ENCODE measurements around the gene ANK2.

ANK2 gene

DNA sequence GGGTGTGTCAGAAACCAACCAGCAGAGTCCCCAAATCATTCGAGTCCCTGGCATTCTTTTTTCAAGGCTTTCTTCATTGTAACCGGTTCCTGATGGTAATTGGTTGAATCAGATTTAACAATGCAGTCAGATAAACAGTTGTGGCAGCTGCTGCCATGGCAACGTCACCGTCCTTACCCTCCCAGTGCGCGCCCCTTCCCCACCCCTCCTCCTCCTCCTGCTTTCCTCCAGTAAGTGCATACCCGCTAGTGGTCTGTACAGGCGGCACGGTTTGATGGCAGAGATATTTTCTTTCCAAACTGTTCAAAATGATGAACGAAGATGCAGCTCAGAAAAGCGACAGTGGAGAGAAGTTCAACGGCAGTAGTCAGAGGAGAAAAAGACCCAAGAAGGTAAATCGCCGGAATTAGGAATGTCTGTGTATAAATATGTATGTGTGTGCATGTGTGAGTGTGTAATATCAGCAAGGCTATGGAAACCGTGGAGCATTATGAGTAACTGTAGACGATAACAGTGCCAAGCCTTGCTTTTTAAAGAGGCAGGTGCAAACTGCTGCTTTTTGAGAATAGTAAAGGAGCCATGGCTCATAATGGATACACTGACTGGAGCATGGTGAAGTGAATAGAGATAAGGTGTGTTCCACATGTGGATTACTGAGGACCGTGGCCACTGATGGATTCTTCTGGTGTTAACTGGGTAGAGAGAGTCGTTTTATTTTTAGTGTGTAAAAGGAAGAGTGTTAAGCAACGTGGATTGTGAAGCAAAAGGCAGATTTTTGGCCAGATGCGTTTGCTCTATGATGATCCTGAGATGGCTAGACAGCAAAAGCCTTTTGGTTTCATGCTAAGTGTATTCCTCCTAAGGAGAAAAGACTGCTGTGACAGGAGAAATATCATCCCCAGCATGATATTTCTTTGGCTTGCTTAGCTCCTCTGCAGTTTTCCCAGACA, at the start of gene ANK2:
Gene ANK2, plus strand, starts transcription at position 233 of the 950 bp plus-strand sequence. Its CDS starts 76 bp downstream, at position 309.
- no peak for DNase-seq (ENCODE audit: low read depth)

DNA sequence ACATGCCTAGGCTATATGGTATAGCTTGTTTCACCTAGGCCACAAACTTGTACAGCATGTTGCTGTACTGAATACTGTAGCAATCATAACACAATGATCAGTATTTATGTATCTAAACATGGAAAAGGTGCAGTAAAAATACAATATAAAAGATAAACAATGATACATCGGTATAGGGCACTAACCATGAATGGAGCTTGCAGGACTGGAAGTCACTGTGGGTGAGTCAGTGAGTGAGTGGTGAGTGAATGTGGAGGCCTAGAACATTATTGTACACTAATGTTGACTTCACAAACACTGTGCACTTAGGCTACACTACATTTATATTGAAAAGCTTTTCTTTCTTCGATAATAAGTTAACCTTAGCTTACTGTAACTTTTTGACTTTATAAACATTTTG, 45.6 kb upstream of the ANK2 start:
- no peak for DNase-seq (ENCODE audit: low read depth)

DNA sequence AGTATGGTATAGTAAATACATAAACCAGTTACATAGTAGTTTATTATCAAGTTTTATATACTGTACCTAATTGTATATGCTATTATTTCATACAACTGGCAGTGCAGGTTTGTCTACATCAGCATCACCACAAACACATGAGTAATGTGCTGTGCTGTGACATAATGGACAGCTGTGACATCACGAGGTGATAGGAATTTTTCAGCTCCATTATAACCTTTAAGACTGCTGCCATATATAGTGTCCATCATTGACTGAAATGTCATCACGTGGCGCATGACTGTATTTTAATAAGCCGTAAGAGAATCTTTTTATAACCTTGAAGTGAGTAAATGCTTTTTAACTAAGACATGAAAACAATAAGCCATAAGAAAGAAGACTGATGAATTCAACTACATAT, 44.8 kb upstream of the ANK2 start:
- DNase-seq (ENCODE audit: low read depth) = no peak

DNA sequence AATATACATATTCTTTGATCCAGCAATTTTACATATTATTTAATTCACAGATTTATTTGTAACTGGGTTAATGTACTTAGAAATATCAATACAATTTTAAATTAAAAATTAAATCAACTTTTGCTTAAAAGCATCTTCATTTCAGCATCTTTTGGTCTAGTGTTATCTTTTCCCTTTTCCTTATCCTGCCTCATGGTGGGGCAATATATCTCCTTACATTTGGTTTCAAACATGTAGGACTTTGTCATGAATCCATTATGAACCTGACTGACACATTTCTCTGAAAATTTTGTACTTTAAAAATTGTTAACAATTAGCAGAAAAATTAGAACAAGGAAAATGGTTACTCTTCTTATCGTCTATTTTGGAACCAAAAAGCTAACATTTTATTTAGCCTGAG, 42.8 kb upstream of the ANK2 start:
- DNase-seq (ENCODE audit: low read depth) = no peak

DNA sequence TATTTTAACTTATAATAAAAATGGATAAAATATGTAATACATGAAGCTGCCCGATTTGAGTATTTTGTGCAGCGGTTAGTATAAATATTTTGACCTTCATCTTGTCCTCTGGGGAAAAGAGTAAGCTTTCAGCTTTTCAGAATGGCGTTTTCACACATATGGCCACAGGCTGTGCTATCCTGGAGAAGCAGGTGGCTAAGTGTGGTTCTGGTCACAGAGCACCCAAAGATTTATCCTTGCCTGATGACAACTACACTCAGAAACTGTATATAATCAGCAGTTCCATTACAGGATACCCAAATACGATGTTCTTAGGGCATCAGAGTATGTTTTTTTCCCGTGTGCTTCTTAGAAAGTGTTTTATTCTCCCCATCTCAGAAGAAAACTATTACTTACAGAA, 42.3 kb upstream of the ANK2 start:
- DNase-seq (ENCODE audit: low read depth) = no peak

DNA sequence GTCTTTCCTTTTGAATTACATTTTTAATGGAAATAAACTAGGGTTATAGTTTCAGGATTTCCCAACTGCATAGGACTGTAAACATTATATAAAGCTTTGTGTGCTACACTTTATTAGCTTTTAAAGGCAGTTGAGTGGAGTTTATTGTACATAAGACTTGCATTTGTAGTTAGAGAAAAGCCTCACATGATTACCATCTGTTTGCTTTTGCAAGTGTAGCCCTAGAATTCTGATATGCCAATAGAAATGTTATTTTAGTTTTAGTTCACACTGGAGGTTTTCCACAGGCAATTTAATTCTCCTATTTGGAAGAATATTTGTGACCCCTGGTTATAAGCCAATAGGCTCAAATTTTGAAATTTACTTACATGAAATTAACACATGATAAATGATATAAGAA, 41.3 kb upstream of the ANK2 start:
- DNase-seq (ENCODE audit: low read depth) = no peak

DNA sequence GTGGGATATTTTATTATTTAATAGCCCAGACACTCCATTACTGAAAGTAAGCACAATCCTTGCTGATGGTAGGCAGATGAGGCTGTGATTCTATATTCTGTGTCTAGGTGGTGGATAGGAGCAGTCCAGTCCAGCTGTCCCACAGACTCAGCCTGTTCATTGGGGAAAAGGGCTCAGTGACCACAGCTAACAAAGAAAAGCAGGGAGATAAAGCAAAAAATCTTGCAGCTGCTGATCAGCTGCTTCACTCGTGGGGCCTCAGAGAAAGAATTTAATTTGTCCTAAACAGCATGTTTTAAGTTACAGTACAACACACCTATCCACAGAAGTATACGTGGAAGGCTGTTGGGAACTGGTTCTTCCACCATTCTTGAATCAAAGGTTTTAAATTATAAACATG, 40.7 kb upstream of the ANK2 start:
- DNase-seq (ENCODE audit: low read depth) = no peak

DNA sequence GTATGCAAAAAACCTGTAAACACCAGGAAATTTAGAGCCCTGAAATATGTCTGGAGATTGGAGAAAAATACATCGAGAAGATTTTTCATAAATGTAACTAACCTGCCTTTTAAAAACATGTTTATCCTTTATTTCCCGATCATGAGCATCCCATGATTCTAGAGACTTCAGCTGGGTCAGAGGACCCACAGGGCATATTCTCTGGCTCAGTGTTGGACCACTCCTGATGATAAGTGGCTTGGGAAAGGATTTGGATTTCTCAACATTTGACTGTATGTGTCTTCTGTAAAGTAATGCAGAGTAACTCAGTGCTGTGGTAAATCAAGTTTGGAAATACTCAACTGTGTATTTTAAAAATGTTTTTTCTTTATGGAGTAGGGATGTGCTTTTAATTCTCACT, 40.0 kb upstream of the ANK2 start:
- DNase-seq (ENCODE audit: low read depth) = no peak

DNA sequence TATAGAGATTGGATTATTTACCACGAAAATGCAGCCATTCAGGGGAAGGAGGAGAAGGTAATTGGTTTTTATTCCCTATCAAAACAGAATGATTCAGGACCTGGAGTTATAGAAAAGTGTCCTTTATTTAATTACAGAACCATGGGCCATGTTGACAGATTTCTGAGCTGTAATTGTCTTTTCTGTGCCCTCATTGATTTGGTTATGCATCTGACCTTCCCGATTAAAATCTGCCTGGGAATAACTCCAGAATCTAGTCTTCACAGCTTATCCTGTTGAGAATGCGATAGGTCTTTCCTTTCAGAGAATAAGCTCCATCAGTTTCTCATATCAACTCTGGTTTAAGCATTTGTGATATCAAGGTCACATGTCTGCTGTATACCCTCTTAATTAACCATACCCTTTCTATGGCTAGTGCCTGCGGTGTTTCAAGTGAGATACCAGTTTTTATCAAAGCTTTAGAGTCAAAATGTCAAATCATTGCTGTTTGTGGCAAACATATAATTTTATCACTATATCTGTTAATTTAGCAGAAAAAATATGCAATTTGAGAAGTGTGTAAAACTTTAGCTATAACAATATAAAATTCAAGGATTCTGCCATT, 37.2 kb upstream of the ANK2 start:
- no peak for DNase-seq (ENCODE audit: low read depth)

DNA sequence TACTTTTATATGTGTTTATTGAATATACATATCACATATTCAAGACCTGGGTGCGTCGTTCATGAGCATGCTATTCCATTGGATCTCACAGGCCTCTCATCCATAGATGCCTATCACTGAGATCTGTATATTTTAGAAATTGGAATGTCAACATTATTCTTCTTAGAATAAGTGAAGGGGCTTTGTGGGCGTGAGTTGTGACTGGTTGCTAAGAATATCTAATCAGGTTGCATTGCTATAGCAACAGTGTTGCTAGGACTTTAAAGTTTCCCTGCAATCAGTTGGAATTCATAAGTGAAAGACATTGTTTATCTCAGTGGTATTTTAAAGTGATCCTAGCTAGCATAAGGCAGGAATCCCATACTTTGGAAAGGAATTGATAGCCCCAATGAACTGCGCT, 36.7 kb upstream of the ANK2 start:
- DNase-seq (ENCODE audit: low read depth) = no peak

DNA sequence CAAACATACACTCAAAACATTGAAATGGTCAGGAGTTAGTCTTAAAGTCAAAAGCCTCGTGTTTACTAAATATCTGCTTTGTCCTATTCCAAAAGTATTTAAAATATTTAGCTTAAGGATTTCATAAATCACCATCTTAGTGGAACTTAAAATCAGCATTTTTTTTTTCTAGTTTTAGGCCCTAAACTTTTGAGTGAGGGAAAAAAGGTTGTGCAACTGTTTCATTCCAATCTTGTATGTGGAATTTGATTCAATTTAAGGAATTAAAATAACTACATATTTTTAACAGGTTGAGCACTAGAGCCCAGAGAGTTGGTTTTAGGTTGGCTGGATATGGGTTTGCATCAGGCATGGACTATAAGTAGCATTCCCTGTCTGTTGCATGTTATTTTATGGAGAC, 35.7 kb upstream of the ANK2 start:
- no peak for DNase-seq (ENCODE audit: low read depth)

DNA sequence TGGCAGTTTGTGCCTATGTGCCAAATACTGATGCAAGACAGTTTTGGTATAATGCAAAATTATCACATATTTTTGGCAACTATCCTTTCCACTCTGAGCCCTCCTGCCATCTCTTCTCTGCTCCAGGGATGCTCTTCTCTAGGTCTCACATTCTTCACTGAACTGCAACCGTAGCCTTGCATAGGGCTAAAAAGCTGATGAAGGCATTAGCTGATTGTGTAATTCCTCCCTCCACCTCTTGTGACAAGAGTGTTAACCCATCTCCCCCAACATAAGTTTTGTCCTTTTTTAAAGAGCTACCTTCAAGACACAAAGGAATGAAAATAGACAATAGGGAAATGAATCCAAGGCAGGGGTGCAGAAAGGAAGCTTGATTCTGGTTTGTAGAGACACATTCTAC, 33.1 kb upstream of the ANK2 start:
- DNase-seq (ENCODE audit: low read depth) = no peak

DNA sequence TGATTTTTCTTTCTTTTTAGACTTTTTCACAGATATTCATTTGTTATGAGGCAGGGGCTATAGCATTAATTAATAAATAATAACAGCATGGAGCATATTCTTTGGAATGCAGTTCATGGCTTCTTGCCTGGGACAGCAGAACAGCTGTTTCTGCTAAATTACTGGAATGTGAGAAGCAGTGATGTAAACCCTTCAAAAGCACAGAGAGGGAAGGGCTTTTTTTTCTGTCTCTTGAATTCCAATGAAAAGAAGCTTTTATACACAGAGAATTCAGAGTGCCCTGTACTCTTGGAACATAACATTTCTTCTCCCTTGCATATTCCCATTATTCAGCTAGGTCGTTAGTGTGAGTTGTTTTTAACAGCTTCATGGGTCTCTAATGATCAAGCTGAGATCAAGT, 28.5 kb upstream of the ANK2 start:
- no peak for DNase-seq (ENCODE audit: low read depth)

DNA sequence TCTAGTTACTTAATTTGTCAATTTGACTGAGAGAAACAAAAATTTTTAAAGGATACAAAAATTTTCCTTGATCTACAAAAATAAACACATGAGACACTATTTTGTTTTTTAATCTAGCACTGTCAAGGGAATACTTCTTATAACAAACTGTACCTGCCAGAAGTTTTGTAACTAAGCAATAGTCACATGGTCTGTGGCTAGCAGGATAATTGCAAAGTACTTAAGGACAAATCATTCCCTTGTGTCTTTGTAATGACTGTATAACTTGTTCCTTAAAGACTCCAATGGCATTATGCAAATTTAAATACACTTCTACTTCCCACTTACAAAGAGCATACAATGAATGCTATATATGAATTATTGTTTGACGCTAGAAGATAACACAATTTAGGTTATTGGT, 25.1 kb upstream of the ANK2 start:
- DNase-seq (ENCODE audit: low read depth) = no peak

DNA sequence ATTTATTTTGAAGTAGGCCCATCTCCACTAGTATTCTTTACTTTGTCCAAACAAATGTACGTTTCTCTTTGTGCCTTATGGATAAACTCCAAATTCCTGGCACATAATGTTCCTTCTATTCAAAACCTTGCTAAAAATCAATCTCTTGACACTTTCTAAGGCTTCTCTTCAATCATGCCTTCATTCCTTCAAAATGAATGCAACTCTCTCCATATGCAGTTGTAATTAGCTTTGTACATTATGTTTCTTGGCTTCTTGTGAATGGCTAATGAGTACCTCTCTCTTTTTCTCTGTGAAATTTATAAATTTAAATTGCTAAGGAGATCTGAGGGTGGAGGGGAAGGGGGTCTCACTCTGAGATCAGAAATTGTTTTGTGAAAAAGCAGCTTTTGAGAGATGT, 24.0 kb upstream of the ANK2 start:
- DNase-seq (ENCODE audit: low read depth) = no peak

DNA sequence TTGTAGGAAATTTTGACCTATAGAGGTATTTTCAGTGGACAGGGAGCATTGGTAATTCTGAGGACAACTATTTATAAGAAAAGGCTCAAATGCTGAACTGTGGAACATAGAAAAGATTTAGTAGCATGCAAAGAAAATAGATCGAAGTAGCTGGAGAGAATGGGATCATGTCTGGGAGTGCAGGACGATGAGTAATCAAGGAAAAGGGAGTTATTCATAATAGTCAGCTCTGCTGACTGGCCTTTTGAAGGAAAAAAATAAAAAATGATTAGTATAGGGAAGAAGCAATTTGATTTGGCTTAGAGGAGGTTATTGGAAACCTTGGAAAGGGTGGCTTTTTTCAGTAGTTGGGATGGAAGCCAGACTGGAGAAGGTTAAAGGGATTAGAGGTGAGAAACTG, 22.9 kb upstream of the ANK2 start:
- DNase-seq (ENCODE audit: low read depth) = no peak

DNA sequence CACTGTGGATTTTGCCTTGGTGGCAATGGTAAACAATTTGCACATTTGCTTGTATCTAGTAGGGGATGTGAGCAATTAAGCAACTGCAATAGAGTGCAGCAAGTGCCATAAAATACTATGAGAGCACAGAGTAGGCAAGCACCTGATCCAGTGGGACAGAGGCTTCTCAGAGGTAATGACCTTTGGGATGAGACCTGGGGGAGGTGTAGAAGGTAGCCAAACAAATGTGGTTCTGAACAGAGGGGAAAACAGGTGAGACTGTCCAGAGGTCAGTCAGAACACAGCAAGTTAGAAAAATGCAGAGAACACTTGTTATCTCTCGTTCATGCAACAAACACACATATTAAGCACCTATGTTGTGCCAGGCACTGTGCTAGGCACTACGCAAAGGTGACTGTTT, 21.4 kb upstream of the ANK2 start:
- no peak for DNase-seq (ENCODE audit: low read depth)

DNA sequence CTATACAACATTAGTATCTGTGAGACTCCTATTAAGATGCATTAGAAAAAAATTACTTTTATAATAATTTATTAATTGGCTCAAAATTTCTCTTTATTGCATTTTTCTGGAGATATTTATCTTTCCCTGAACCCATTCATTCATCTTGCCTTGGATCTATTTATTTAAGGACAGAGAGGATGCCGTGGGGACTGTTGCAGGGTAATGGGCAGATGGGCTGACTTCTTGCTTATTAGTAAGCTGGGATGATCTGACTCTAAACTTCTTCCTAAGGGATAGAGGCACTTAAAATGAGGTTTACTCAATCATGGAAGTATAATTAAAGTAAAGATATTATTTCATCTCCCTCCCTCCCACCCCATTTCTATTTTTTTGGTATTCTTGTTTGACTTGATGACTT, 18.2 kb upstream of the ANK2 start:
- DNase-seq (ENCODE audit: low read depth) = no peak

DNA sequence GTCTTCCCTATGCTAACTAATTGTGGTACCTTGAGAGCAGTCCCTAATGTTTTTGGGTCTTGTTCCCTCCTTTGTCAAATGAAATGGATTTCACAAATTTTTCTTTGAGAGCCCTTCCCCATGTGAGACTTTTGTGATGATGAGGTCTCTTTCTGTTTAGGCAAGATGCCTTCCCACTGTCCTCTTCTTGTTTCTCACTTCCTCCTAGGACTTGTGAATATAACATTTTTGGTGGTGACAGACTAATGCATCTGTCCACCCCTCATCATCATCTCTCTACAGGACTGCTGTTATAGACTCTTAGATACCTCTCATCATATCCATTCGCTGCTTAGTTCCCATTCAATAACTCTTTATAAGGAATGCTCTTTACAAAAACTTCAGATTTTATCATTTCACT, 8.7 kb upstream of the ANK2 start:
- no peak for DNase-seq (ENCODE audit: low read depth)

DNA sequence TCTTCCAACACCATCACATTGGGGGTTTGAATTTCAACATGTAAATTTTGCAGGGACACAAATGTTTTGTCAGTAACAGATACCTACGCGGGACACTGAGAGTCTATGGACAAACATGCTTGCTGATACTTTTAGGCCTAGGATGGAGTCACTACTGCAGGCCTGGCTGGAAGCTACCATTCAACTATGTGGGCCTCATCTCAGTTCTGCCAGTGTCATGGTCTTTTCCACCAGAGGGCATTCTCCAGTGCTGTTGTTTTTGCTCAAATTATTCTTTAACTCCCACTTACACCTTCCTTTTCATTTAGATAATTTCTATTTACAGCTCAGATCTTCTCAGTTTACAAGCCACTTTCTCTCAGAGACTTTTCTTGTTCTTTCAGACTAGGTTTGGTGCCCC, 7.0 kb upstream of the ANK2 start:
- no peak for DNase-seq (ENCODE audit: low read depth)

DNA sequence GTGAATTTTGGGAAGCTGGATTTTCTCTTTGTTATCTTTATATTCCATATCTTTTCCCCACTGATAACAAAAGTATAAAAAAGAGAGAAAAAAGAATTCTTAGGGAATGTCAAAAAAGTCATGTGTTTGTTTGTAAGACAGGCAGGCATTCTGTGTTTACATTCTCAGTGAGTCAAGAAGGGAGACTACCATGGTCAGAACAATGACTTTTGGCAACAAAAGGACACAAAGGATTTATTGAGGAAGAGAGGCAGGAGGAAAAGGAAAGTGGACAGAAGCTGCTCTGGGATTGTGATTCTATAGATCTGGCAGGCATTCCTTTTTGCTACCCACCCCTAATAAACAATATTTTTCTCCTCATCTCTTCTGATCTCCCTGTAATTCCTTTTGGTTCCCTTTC, 5.9 kb upstream of the ANK2 start:
- no peak for DNase-seq (ENCODE audit: low read depth)

DNA sequence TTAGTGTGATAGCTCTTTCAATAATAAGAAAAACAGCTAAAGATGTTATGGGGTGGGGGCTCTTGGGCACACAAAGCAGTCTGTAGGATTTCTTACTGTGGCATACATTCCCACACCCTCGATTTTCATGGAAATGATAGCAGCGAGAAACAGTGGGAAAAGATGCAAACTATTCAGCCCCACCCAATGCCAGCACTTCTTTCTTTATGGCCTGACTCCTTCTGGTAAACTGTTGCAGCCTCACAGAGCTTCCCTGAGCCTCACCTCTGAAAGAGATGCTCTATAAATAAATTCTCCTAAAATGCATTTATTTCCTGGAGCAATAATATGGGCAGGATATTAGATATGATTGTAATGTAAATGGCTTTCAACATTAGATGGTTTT, 910 bp downstream of the ANK2 start:
- no peak for DNase-seq (ENCODE audit: low read depth)

DNA sequence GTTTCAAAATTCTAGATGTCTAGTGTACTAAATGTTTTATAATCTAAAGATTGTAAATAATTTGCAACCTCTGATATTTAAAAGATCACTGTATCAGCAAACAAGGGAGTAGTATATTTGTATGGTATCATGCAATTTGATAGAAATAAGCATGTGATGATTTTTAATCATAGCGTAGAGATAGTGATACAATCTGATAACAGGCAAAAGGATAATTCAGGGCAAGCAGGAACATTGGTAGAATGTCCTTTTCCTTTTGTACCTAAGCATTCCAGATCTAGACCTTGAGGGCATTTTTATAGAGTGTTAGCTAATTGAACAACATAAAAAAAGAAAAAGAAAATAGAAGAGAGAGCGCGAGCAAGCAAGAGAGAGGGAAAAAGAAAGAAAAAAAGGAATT, 1.4 kb downstream of the ANK2 start:
- no peak for DNase-seq (ENCODE audit: low read depth)

DNA sequence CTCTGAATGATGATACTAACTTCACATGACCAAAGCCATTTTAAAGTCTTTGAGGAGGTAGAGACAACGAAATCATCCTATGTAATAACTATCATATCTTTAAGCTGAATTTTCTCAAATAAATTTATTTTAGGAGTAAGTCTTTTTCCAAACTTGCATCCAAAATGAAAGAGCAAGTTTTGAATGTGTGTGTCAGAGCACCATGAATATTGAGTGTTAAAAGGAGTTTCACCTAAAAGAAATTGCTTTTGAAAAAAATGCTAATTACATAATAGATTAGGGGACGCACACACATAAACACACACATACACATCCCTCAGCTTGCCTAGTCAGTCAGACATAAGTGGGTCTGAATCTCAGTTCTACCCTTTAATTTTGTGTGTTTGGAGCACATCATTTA, 1.9 kb downstream of the ANK2 start:
- DNase-seq (ENCODE audit: low read depth) = no peak
